HG02571 (cell line): Measurements from ENCODE around the gene GPC3.
"Not testable (repeated sequence)": the region's sequence is repeated elsewhere in the genome, so short reads cannot be mapped to it uniquely, and the experiment has no call there.

Experiments used
- ATAC-seq: cut with Tn5 transposase; IDR thresholded peaks from one replicate; pipeline ENCODE4 v1.9.1; 2021; ENCODE audit warnings: mild to moderate bottlenecking, moderate library complexity; ENCODE audit not compliant: unreplicated experiment

GPC3 gene

DNA sequence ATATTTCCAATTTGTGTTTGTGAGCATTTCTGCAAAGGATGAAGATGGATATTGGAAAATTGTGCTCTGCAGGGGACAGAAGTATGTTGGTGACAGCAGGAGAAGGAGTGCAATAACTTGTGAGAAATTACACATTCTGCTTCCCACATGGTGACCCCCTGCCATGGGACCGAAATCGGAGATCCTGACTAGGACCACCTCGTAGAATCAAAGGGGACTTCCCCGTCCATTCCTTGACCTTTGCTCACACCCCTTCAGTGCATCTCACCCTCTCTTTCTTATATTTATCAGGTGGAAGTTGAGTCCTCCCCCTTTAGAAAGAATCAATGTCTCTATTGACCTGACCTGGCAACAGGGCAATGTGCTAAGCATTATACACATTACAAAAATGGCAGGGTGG, 451.2 kb downstream of the GPC3 start:
- ATAC-seq, result no peak

DNA sequence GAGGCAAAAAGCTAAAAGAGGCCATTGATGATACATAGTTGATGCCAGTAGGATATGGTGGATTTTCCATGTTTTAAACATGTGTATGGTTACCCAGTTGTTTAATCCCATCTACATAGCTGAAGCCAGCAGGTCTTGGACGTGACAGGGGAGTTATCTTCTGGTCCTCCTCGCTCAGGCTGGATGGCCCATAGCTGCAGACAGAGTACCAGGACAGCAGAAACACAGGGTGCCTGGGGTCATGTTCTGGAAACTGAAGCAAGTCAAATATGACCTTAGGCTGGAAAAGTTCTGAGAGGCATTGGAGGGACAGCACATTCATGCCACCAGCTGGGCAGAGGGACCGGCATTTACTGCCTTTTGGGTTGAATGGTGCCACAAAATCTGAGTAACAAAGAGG, 452.1 kb downstream of the GPC3 start:
- no peak for ATAC-seq

DNA sequence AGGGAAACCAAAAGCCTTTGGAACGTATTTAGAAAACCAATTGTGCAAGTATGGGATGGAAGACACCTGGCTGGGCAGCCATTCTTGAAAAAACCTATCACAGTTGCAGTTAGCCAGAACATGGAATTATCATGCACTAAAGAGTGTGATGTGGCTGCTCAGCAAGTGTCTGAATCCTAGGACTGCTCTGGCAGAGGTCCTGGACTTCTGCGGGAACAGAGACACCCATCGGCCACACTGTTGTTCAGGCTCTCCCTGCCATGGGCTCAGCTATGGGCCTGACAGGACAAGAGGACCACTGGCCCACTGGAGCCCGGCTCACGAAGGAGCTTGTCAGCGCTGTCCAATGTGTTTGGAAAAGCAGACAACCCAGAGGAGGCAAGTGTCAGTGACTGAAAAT, 454.4 kb downstream of the GPC3 start:
- ATAC-seq, result no peak

DNA sequence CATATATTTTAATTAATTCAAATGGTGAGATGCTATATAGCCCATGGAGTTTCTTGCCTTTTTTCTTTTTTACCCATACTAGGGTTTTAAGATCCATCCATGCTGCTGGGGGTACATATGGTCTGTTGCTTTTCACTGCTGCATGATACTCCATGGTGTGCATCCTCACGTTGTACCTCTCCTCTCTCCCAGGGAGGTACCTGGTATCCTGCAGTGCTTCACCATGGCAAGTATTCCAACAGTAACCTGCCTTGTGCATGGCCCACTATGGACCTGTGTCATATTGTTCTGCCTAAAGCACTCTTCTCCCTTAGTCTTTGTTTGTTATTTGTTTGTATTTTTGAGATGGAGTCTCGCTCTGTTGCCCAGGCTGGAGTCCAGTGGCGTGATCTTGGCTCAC, 455.8 kb downstream of the GPC3 start:
- no peak for ATAC-seq

DNA sequence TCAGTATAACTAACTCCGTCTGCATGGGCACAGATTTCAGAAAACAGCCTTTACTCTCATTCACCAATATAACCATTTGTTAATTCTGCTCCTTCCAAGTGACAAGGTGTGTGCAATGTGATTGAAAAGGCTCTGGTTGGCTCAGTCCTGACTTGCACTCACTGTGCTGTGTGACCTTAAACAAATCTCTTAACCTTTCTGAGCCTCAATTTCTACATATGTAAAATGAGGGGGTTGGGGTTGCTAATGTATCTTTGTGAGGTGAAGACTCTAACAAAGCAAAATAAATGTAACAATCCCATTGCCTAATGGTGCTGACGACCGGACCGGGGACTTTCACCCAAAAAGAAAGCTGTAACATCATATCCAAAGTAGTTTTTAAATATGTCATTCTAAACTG, 457.6 kb downstream of the GPC3 start:
- no peak for ATAC-seq

DNA sequence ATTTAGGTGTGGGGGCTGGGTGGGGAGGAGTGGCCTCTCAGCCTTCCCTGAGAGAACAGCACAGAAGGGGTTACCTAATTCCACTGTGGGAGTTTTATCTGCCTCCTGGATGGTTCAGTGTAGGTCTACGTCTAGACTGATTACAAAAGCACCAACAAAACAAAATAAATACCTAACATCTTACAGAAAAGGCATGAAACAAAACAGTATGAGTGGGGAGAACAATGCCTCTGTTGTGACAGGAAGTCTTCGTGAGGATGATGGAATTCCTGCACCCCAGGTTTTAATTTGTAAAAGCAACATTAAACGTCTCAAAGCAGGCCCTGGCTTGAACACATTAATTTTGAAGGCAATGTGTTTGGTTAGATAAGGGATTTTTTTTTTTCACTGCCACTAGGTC, 458.0 kb downstream of the GPC3 start:
- ATAC-seq, result no peak

DNA sequence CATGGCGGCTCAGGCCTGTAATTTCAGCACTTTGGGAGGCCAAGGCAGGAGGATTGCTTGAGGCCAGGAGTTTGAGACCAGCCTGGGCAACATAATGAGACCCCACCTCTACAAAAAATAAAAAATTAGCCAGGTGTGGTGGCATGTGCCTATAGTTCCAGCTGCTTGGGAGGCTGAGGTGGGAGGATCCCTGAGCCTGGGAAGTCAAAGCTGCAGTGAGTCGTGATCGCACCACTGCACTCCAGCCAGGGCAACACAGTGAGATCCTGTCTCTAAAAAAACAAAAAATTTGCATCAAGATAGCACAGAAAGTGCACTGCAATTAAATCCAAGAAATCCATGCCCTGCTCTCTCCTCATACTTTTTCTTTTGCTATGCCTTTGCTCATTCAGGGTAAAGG, 458.6 kb downstream of the GPC3 start:
- ATAC-seq, result not testable (repeated sequence)

DNA sequence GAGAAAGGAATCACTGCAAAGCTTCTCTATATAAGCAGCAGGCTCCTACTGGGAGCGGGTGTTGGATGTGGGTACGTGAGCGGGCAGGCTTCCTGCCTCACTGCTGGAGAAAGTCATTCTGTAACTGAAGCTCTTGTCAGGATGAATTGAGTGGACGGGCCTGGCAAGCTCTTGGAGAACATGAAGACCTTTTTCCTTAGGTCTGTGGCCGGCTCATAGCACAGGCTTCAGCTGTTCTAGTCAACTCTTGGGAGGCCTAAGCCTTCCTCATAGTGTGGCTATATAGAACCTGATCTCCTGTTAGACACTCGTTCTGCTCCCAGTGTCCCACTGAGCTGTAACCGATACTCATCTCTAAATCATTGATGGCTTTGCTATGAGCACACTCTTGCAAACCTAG, 461.9 kb downstream of the GPC3 start:
- ATAC-seq, result no peak

DNA sequence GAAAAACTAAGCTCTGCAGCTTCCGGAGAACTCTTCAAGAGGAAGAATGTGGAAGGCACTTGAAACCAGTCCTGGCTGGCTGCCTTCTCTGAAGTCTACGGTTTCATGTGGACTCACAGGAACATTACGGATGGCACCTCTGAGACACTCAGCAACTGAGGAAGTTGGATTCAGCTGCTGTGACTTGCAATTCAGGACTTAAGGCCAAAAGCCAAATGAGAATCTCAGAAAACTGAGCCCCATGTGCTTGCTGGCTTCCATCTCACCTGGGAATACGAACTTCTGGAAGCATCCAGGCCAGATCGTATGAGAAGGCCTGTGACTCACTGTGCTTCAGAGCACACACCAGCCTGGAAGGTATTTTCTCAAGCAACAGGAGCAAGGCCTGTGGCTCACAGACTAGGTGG, 462.3 kb downstream of the GPC3 start:
- no peak for ATAC-seq

DNA sequence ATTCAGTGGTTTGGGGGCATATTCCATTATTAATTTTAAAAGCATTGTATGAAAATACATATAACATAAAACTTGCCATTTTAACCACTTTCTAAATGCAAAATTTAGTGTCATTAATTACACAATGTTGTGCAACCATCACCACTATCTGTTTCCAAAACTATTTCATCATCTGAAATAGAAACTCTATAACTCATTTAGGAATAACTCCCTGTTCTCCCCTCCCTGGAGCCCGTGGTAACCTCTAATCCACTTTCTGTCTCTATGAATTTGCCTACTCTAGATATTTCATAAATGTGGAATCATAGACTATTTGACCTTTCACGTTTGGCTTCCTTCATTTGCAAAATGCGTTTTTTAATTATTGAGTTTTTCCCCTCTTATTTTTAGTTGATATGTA, 468.7 kb downstream of the GPC3 start:
- ATAC-seq, result no peak

DNA sequence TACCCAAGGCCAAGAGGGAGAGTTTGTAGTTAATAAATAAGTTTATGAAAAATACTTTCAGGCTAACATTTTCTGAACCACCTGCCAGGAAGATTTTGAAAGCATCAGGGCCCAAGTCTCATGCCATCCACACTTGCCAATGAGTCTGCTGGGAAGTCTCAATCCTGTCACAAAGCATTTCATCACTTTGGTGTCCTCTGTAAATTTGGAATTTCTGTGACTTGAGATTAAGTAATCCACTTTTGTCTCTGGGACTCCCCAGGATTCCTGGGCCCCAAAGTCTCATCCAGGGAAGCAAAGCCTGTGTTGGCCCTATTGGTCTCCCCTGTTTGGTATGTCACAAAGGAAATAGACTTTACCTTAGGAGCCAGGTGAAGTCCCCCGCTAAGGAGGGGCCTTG, 470.9 kb downstream of the GPC3 start:
- ATAC-seq, result no peak

DNA sequence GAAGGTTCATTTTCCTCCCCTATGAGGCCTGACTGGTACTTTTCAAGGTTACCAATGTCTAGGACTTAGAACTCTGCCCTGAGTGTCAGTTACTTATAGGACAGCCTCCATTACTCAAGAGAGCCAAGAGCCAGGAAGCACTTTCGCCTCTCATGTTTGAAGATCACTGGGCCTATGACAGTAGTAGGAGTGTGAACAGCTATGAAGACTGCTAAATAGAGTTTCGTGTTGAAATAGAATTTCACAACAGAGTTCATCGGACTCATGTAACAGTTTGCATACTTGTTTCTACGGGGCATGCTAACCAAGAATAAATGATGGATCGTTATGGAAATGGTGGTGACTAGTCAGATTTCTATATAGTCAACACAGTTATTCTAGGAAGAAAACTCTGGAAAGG, 472.3 kb downstream of the GPC3 start:
- no peak for ATAC-seq

DNA sequence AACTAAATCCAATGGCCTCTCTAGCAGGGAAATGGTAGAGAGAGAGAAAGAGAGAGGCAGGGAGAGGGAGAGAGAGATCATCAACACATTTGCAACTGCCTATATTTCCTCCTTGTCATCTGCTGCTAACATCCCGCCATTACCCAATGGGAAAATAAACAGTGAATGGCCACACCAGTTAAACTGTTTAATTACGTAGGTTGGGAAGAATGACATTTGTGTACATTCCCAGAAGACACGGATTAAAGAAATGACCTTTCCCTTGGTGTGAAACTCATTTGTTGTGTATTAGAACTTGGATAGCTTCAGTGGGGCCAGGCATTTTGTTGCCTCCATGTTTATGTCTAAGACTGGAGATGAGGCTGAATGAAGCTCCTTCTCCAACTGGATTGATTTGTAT, 474.4 kb downstream of the GPC3 start:
- no peak for ATAC-seq

DNA sequence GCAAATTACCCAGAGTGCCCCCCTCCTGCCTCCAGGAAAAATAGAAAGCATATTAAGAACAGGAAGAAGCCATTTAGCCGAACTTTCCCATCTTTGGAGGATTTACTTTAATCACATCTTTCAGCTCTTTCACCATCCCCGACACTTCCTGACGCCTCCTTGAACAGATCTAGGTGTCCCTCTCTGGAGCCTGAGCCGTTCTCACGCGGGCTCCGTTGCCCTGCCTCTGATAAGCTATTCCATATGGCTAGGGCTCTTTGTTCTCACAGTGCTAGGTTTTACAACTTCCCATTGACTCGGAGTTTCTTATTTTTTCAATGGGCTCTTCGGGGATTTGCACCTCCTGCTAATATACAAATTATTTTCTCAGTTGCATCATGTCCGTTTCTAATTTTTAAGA, 488.0 kb downstream of the GPC3 start:
- no peak for ATAC-seq

DNA sequence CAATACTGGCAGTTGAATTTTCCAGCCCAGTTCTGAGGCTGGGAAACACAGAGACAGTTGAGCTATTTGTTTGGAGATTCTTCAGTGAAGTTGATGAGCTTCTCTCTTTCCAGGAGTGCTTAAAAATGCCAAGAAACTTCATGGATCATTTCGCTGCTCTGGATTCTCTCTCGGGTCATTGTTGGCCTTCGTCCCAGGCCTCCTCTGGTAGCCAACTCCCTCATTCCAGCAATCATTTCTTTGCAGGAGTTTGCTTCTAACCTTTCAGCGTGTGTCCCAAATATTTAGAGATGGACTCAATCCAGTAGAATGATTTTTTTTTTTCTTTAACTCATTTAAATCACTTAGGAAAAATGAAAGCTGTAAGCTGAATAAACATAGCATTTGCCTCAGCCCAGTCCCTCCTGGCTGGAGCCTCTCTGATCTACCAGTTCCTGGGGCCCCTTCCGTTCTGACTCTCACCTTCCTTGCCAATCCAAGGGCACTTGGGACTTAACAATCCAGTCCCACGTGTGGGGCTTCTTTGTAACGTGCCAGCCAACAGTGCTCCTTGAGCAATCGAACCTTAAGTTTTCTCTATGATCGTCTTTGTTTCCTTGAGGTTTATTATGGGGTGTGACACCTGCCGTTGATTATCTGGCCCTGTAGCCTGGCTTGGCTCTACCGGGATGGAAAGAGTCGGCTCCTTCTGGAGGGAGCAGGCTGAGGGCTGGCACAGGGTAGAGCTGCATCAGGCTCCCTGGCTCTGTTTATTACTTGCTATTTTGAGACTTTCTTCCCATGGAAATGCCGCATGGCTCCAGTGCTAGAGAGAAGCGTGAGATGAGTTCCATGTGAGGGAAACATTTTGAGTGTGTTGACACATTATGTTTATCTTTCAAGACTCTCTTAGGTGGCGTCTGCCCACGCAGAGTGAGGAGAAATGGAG, 489.7 kb downstream of the GPC3 start:
- no peak for ATAC-seq

DNA sequence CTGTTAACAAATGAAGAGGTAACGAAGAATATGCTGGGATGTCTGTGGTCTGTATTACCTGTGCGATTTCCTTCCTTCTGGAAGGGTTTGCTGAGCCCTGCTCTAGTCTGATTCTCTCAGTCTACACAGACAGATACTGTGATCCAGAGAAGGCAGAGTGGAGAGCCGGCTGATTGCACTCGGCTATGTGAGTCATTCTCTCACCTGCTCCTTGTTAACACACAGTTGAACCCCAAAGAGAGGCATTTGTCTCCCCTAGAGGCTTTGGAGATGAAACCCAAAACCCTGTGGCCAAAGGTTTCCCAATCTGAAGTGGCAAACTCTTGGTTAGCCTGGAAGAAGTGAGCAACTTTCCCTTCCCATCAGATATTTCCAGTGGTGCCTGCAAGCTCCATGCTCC, 492.0 kb downstream of the GPC3 start:
- no peak for ATAC-seq

DNA sequence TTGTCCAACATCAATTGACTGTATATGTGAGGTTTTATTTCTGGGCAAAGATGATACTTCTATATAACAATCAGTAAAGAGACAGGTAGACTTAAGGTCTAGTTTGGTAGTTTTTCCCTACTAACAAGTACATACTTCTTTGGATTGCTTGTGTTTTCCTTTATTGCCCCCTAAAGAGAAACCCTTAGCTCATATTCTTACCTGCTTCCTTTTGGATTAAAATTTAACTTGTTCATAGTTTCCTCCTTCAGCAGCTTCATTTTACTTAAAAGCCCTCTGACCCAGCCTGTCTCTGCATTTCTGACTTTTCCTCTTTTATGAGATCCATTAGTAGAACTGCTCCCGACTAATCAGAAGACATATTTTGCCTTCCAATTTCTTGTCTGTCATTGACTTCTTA, 494.4 kb downstream of the GPC3 start:
- no peak for ATAC-seq
